Left lung (tissue), 10 donors: ENCODE results near the gene LEP. TPM values are rescaled to one million over a fixed set of nuclear protein-coding genes. Genes with fewer than 3 reads are reported as not detected.

Source experiments
- ATAC-seq: fragments of 200-7000 bp; cut with Tn5 transposase; one replicate; pipeline ENCODE4 v1.9.1; 2020; ENCODE audit warnings: moderate library complexity
- DNase-seq, 4 donors: peaks; one replicate each; pipeline ENCODE4 v3.0.0-alpha.2; 2013 to 2020
- H3K27ac ChIP-seq, 2 donors: fragments of 200-600 bp; sonication (generic) in 1 of 2; one replicate each; pipeline versions ENCODE4 v1.5.0 to v1.8.0; 2020 to 2021
- H3K27me3 ChIP-seq, 2 donors: fragments of 200-600 bp; sonication (generic) in 1 of 2; one replicate each; pipeline versions ENCODE4 v1.5.0 to v1.8.0; 2020 to 2021
- H3K36me3 ChIP-seq, 2 donors: fragments of 200-600 bp; sonication (generic) in 1 of 2; one replicate each; pipeline versions ENCODE4 v1.5.0 to v1.8.0; 2020 to 2021
- H3K4me1 ChIP-seq, 2 donors: fragments of 200-600 bp; one replicate each; pipeline ENCODE4 v1.8.0; 2021
- H3K4me3 ChIP-seq, 2 donors: fragments of 200-600 bp; sonication (generic) in 1 of 2; one replicate each; pipeline versions ENCODE4 v1.5.0 to v1.8.0; 2020 to 2021; ENCODE audit warnings: mild to moderate bottlenecking in 1 of 2
- H3K9me3 ChIP-seq, 2 donors: fragments of 200-600 bp; sonication (generic) in 1 of 2; one replicate each; pipeline versions ENCODE4 v1.5.0 to v1.8.0; 2020 to 2021
- CTCF ChIP-seq, 2 donors: fragments of 200-600 bp; sonication (generic) in 1 of 2; IDR thresholded peaks; one replicate each; pipeline versions ENCODE4 v1.5.0 to v1.8.0; 2021; ENCODE audit warnings: antibody characterized with exemption in 2 of 2
- intact Hi-C, 2 donors: fragments of 100-400 bp; cut with DNase I; formaldehyde crosslinking; loops; one replicate each; pipeline versions ENCODE4 v1.11.2 to v1.14.2; 2022
- polyA plus RNA-seq, 6 donors: library from polyadenylated mRNA; unstranded; fragments of 120-200 nt; gene quantifications; one replicate each; pipeline ENCODE4 v1.2.1, GENCODE V29; 2013; ENCODE audit not compliant: insufficient read length in 6 of 6
- total RNA-seq, 2 donors: library from RNA; stranded (reverse); fragmentation: NEBNext Ultra II Directional; extraction: Animal tissue kit (Norgen Biotek cat#: 25700); gene quantifications; one replicate each; pipeline ENCODE4 v1.2.1, GENCODE V29; 2021
- donor health status: DM: no; HTN: yes; CAD: no.
- donor health status: DM: no; HTN: no; CAD: no.

LEP gene
- total and polyA plus RNA-seq, 8 donors, result 0.04 to 0.16 (median 0.11) TPM

- no peak for TF ChIP-seq CTCF (IDR thresholded peaks at IDR 0.05)
- no peaks in the 10 kb centered on the region for H3K36me3 ChIP-seq
Observed at GRCh38 chr7:128265156-128265905, 24.3 kb downstream of the LEP start.

GRCh38 chr7:128265906-128266300 lies 24.8 kb downstream of the LEP start:
- no peak for TF ChIP-seq CTCF (IDR thresholded peaks at IDR 0.05)
- DNase-seq, result no peak
- Histone ChIP-seq H3K36me3 (no peaks in the 10 kb centered on the region), H3K27me3 (peaks cover 7 to 36% of the 10 kb centered on the region in 2 donors), H3K4me3 (no peak overlapping the region), H3K27ac (no peak overlapping the region), H3K9me3 (no peaks in the 10 kb centered on the region), H3K4me1 (peaks cover 0 to 1% of the 10 kb centered on the region in 2 donors)
- intact Hi-C loops, result no loop called here
- no peak for ATAC-seq

More at GRCh38 chr7:128265156-128265905, 24.3 kb downstream of the LEP start:
- Histone ChIP-seq H3K9me3 (no peaks in the 10 kb centered on the region), H3K27me3 (peaks cover 2 to 30% of the 10 kb centered on the region in 2 donors), H3K27ac (no peak overlapping the region), H3K4me3 (no peak overlapping the region), H3K4me1 (no peaks in the 10 kb centered on the region)
- ATAC-seq, result no peak
- intact Hi-C loops, result no loop called here
- DNase-seq, result no peak

GRCh38 chr7:128266529-128266882 lies 25.4 kb downstream of the LEP start:
- TF ChIP-seq CTCF (IDR thresholded peaks at IDR 0.05), result no peak
- H3K27ac ChIP-seq, result no peak overlapping the region
- no peak for ATAC-seq
- no peaks in the 10 kb centered on the region for H3K36me3 ChIP-seq
- DNase-seq, result no peak
- H3K9me3 ChIP-seq, result no peaks in the 10 kb centered on the region
- H3K27me3 ChIP-seq, result peaks cover 13 to 42% of the 10 kb centered on the region in 2 donors
- no peak overlapping the region for H3K4me3 ChIP-seq
- intact Hi-C loops, result no loop called here
- peaks cover 0 to 5% of the 10 kb centered on the region in 2 donors for H3K4me1 ChIP-seq

GRCh38 chr7:128266883-128267594 lies 26.0 kb downstream of the LEP start:
- Histone ChIP-seq H3K36me3 (no peaks in the 10 kb centered on the region), H3K4me3 (no peak overlapping the region), H3K9me3 (no peaks in the 10 kb centered on the region), H3K27me3 (peaks cover 19 to 48% of the 10 kb centered on the region in 2 donors), H3K4me1 (peaks cover 0 to 11% of the 10 kb centered on the region in 2 donors), H3K27ac (no peak overlapping the region)
- intact Hi-C loops, result no loop called here
- ATAC-seq (peak; percentile 71), DNase-seq (peak; percentile 32 to 66 (median 46))
- no peak for TF ChIP-seq CTCF (IDR thresholded peaks at IDR 0.05)

- Histone ChIP-seq H3K4me3 (no peak overlapping the region), H3K36me3 (no peaks in the 10 kb centered on the region), H3K4me1 (peaks cover 0 to 12% of the 10 kb centered on the region in 2 donors), H3K27me3 (peaks cover 24 to 53% of the 10 kb centered on the region in 2 donors), H3K27ac (no peak overlapping the region), H3K9me3 (no peaks in the 10 kb centered on the region)
- DNase-seq (no peak), ATAC-seq (peak; percentile 9)
- intact Hi-C loops, result no loop called here
- TF ChIP-seq CTCF (IDR thresholded peaks at IDR 0.05), result no peak
Observed at GRCh38 chr7:128267595-128267924, 26.5 kb downstream of the LEP start.
